Measurements from ENCODE around the gene NIPAL1. TPM values are rescaled to one million over a fixed set of nuclear protein-coding genes. Genes with fewer than 3 reads are reported as not detected.

Gene NIPAL1
- total and polyA plus RNA-seq, 3 experiments from 2014 or later: 0.55 to 1.1 (median 0.61) TPM

GRCh38 chr4:48015678-48016077 is 894 bp upstream of the NIPAL1 start:
- no peak overlapping the region for H3K4me3 ChIP-seq (ENCODE audit: low read length)
- Mint-ChIP-seq H3K9me3 (no peaks in the 10 kb centered on the region), H3K36me3 (no peaks in the 10 kb centered on the region), H3K4me3 (peak overlapping the region; percentile 85 to 91 (median 87)), H3K4me1 (peaks cover 11 to 16% (median 12%) of the 10 kb centered on the region in 3 donors), H3K27ac (no peak overlapping the region), H3K27me3 (peaks cover 9 to 29% of the 10 kb centered on the region in 2 donors)
- DNase-seq: no peak
- no peak overlapping the region for H3K27ac ChIP-seq (ENCODE audit: low read depth, low read length)
- CTCF ChIA-PET: interaction anchor here (1.2 kb wide), 1 partner anchor 71 kb away, joined by 3 read pairs; no protein-coding TSS in a partner anchor
- peaks cover 11% of the 10 kb centered on the region for H3K4me1 ChIP-seq (ENCODE audit: insufficient read depth, low read length)
- no peaks in the 10 kb centered on the region for H3K27me3 ChIP-seq (ENCODE audit: insufficient read depth, low read length, poor library complexity, severe bottlenecking)
- no peaks in the 10 kb centered on the region for H3K9me3 ChIP-seq (ENCODE audit: low read length)
- POLR2A ChIA-PET: no interaction called here
- no peaks in the 10 kb centered on the region for H3K36me3 ChIP-seq (ENCODE audit: insufficient read depth, low read length)

DNA sequence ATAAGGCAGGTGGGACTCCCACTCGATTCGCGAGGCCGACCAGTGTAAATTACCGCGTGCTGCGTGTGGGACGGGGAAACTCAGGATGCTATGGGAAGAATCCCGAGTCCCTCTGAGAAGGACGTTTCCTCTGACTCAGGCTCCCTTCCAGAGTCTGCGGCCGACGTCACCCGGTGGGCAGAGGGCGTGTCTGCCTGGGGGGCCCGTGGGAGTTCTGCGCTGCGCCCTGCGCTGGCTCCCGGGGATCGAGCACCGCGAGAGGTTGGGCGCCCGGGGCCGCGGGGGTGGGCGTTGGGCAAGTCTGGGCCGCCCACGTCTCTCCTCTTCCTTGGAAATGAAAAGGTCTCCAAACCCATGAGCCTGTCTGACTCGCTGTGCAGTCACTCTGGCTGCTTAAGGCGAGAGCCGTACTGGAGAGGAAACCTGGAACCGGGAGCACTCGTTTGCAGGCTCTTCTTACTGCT is 568 bp downstream of the NIPAL1 start:
- H3K9me3 ChIP-seq (ENCODE audit: low read length): no peaks in the 10 kb centered on the region
- peak in 2 of 5 donors; percentile 15 to 28 for DNase-seq
- peak overlapping the region; percentile 85 to 91 (median 87) for H3K4me3 Mint-ChIP-seq
- H3K27me3 Mint-ChIP-seq: peaks cover 4 to 20% of the 10 kb centered on the region in 2 donors
- H3K27ac ChIP-seq (ENCODE audit: low read depth, low read length): no peak overlapping the region
- H3K4me1 ChIP-seq (ENCODE audit: insufficient read depth, low read length): peaks cover 11% of the 10 kb centered on the region
- H3K27me3 ChIP-seq (ENCODE audit: insufficient read depth, low read length, poor library complexity, severe bottlenecking): no peaks in the 10 kb centered on the region
- H3K36me3 Mint-ChIP-seq: no peaks in the 10 kb centered on the region
- POLR2A ChIA-PET: no interaction called here
- H3K27ac Mint-ChIP-seq: peak overlapping the region in 1 of 8 donors; percentile 48
- H3K4me1 Mint-ChIP-seq: peaks cover 11 to 16% (median 12%) of the 10 kb centered on the region in 3 donors
- H3K4me3 ChIP-seq (ENCODE audit: low read length): peak overlapping the region; percentile 45
- CTCF ChIA-PET: interaction anchor here (1.4 kb wide), 1 partner anchor 16 kb away, joined by 3 read pairs; no protein-coding TSS in a partner anchor
- H3K9me3 Mint-ChIP-seq: no peaks in the 10 kb centered on the region
- no peaks in the 10 kb centered on the region for H3K36me3 ChIP-seq (ENCODE audit: insufficient read depth, low read length)

- peaks cover 6 to 21% of the 10 kb centered on the region in 2 donors for H3K27me3 Mint-ChIP-seq
Measured at GRCh38 chr4:48018112-48018511, 1.5 kb downstream of the NIPAL1 start.

GRCh38 chr4:48021100-48021499 is 4.5 kb downstream of the NIPAL1 start:
- Mint-ChIP-seq H3K4me1 (peaks cover 7 to 10% (median 8%) of the 10 kb centered on the region in 3 donors), H3K9me3 (no peaks in the 10 kb centered on the region), H3K36me3 (peaks cover 0 to 3% (median 0%) of the 10 kb centered on the region in 3 donors), H3K4me3 (no peak overlapping the region), H3K27me3 (peaks cover 18 to 27% of the 10 kb centered on the region in 2 donors), H3K27ac (no peak overlapping the region)
- no peak for DNase-seq
- Histone ChIP-seq H3K27ac (ENCODE audit: low read depth, low read length) (no peak overlapping the region), H3K27me3 (ENCODE audit: insufficient read depth, low read length, poor library complexity, severe bottlenecking) (no peaks in the 10 kb centered on the region), H3K4me1 (ENCODE audit: insufficient read depth, low read length) (peaks cover 5% of the 10 kb centered on the region), H3K9me3 (ENCODE audit: low read length) (no peaks in the 10 kb centered on the region), H3K4me3 (ENCODE audit: low read length) (no peak overlapping the region), H3K36me3 (ENCODE audit: insufficient read depth, low read length) (no peaks in the 10 kb centered on the region)
- ChIA-PET CTCF (no interaction called here), POLR2A (no interaction called here)

More at GRCh38 chr4:48018112-48018511, 1.5 kb downstream of the NIPAL1 start:
- H3K4me3 ChIP-seq (ENCODE audit: low read length): no peak overlapping the region
- Mint-ChIP-seq H3K4me3 (peak overlapping the region in 1 of 7 donors; percentile 86), H3K4me1 (peaks cover 11 to 16% (median 12%) of the 10 kb centered on the region in 3 donors), H3K9me3 (no peaks in the 10 kb centered on the region), H3K27ac (no peak overlapping the region), H3K36me3 (no peaks in the 10 kb centered on the region)
- H3K27me3 ChIP-seq (ENCODE audit: insufficient read depth, low read length, poor library complexity, severe bottlenecking): no peaks in the 10 kb centered on the region
- DNase-seq: no peak
- H3K27ac ChIP-seq (ENCODE audit: low read depth, low read length): no peak overlapping the region
- H3K36me3 ChIP-seq (ENCODE audit: insufficient read depth, low read length): no peaks in the 10 kb centered on the region
- no peaks in the 10 kb centered on the region for H3K9me3 ChIP-seq (ENCODE audit: low read length)
- ChIA-PET CTCF (interaction anchor here (0.9 to 1.9 kb wide), 5 partner anchors 15 to 91 kb away, joined by 3 to 5 read pairs (median 3); no protein-coding TSS in a partner anchor), POLR2A (no interaction called here)
- H3K4me1 ChIP-seq (ENCODE audit: insufficient read depth, low read length): peaks cover 11% of the 10 kb centered on the region

- DNase-seq: no peak
- Histone ChIP-seq H3K27ac (ENCODE audit: low read depth, low read length) (no peak overlapping the region), H3K9me3 (ENCODE audit: low read length) (no peaks in the 10 kb centered on the region), H3K4me3 (ENCODE audit: low read length) (no peak overlapping the region), H3K4me1 (ENCODE audit: insufficient read depth, low read length) (peaks cover 2% of the 10 kb centered on the region), H3K36me3 (ENCODE audit: insufficient read depth, low read length) (no peaks in the 10 kb centered on the region), H3K27me3 (ENCODE audit: insufficient read depth, low read length, poor library complexity, severe bottlenecking) (no peaks in the 10 kb centered on the region)
- Mint-ChIP-seq H3K27ac (no peak overlapping the region), H3K4me1 (peaks cover 3 to 4% (median 3%) of the 10 kb centered on the region in 3 donors), H3K4me3 (no peak overlapping the region), H3K27me3 (peaks cover 17 to 26% of the 10 kb centered on the region in 2 donors), H3K36me3 (peaks cover 0 to 3% (median 0%) of the 10 kb centered on the region in 3 donors), H3K9me3 (no peaks in the 10 kb centered on the region)
- CTCF ChIA-PET: no interaction called here
- POLR2A ChIA-PET: no interaction called here
Measured at GRCh38 chr4:48022192-48022799, 5.7 kb downstream of the NIPAL1 start.

DNA sequence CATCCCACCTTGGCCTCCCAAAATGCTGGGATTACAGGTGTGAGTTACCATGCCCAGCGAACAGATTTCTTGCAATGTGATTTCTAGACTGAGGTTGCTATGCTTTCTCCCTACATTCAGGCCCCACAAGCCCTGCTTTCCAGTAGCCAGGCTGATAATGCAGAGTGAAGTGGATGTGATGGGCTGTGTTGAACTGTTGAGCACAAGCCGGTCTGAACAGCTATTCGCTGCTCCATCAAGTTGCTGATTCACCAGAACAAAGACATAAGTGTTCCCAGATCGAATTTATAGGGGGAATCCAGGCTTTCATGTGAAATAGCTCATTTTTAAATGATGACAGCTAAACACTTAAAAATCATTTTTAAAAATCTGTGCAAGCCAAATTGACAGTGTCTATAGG is 8.0 kb downstream of the NIPAL1 start:
- POLR2A ChIA-PET: no interaction called here
- Mint-ChIP-seq H3K9me3 (no peaks in the 10 kb centered on the region), H3K27me3 (peaks cover 16 to 26% of the 10 kb centered on the region in 2 donors), H3K4me3 (no peak overlapping the region), H3K4me1 (peaks cover 0 to 10% (median 9%) of the 10 kb centered on the region in 3 donors), H3K36me3 (peaks cover 0 to 3% (median 0%) of the 10 kb centered on the region in 3 donors), H3K27ac (no peak overlapping the region)
- Histone ChIP-seq H3K4me1 (ENCODE audit: insufficient read depth, low read length) (no peaks in the 10 kb centered on the region), H3K9me3 (ENCODE audit: low read length) (no peaks in the 10 kb centered on the region), H3K4me3 (ENCODE audit: low read length) (no peak overlapping the region), H3K36me3 (ENCODE audit: insufficient read depth, low read length) (no peaks in the 10 kb centered on the region), H3K27me3 (ENCODE audit: insufficient read depth, low read length, poor library complexity, severe bottlenecking) (no peaks in the 10 kb centered on the region), H3K27ac (ENCODE audit: low read depth, low read length) (no peak overlapping the region)
- DNase-seq: no peak
- CTCF ChIA-PET: no interaction called here

- no peak overlapping the region for H3K4me3 ChIP-seq (ENCODE audit: low read length)
- H3K9me3 Mint-ChIP-seq: no peaks in the 10 kb centered on the region
- ChIA-PET CTCF (no interaction called here), POLR2A (no interaction called here)
- H3K4me3 Mint-ChIP-seq: no peak overlapping the region
- no peaks in the 10 kb centered on the region for H3K9me3 ChIP-seq (ENCODE audit: low read length)
- H3K27me3 ChIP-seq (ENCODE audit: insufficient read depth, low read length, poor library complexity, severe bottlenecking): no peaks in the 10 kb centered on the region
- no peak overlapping the region for H3K27ac ChIP-seq (ENCODE audit: low read depth, low read length)
- H3K4me1 Mint-ChIP-seq: peaks cover 0 to 10% (median 9%) of the 10 kb centered on the region in 3 donors
- no peaks in the 10 kb centered on the region for H3K36me3 ChIP-seq (ENCODE audit: insufficient read depth, low read length)
- H3K36me3 Mint-ChIP-seq: peaks cover 0 to 3% (median 0%) of the 10 kb centered on the region in 3 donors
- peaks cover 16 to 26% of the 10 kb centered on the region in 2 donors for H3K27me3 Mint-ChIP-seq
- no peaks in the 10 kb centered on the region for H3K4me1 ChIP-seq (ENCODE audit: insufficient read depth, low read length)
- H3K27ac Mint-ChIP-seq: no peak overlapping the region
- no peak for DNase-seq
Measured at GRCh38 chr4:48025005-48025404, 8.4 kb downstream of the NIPAL1 start.

- POLR2A ChIA-PET: no interaction called here
- Mint-ChIP-seq H3K27ac (no peak overlapping the region), H3K4me3 (no peak overlapping the region)
Measured at GRCh38 chr4:48027653-48028052, 11.1 kb downstream of the NIPAL1 start.

More at GRCh38 chr4:48027653-48028052, 11.1 kb downstream of the NIPAL1 start:
- DNase-seq: no peak
- H3K4me3 ChIP-seq (ENCODE audit: low read length): no peak overlapping the region
- no peaks in the 10 kb centered on the region for H3K9me3 ChIP-seq (ENCODE audit: low read length)
- no peaks in the 10 kb centered on the region for H3K27me3 ChIP-seq (ENCODE audit: insufficient read depth, low read length, poor library complexity, severe bottlenecking)
- CTCF ChIA-PET: interaction anchor here (0.5 to 1.3 kb wide), 3 partner anchors 8 to 14 kb away, joined by 3 read pairs; no protein-coding TSS in a partner anchor
- H3K27ac ChIP-seq (ENCODE audit: low read depth, low read length): no peak overlapping the region
- no peaks in the 10 kb centered on the region for H3K9me3 Mint-ChIP-seq
- H3K36me3 Mint-ChIP-seq: peaks cover 0 to 3% (median 0%) of the 10 kb centered on the region in 3 donors
- peaks cover 0 to 10% (median 9%) of the 10 kb centered on the region in 3 donors for H3K4me1 Mint-ChIP-seq
- peaks cover 15 to 18% of the 10 kb centered on the region in 2 donors for H3K27me3 Mint-ChIP-seq
- H3K4me1 ChIP-seq (ENCODE audit: insufficient read depth, low read length): no peaks in the 10 kb centered on the region
- H3K36me3 ChIP-seq (ENCODE audit: insufficient read depth, low read length): no peaks in the 10 kb centered on the region
